Chondrocyte (in vitro differentiated cells): Measurements from ENCODE around the gene TMEM154. TPM values are rescaled to one million over a fixed set of nuclear protein-coding genes. Genes with fewer than 3 reads are reported as not detected.
"Not testable (repeated sequence)": the region's sequence is repeated elsewhere in the genome, so short reads cannot be mapped to it uniquely, and the experiment has no call there.

Source experiments
- DNase-seq: peaks from one replicate; pipeline ENCODE4 v3.0.0; 2021; ENCODE audit warnings: mixed read lengths, low spot score
- H3K27ac Mint-ChIP-seq: one replicate; pipeline ENCODE4 v1.8.0; 2021; ENCODE audit warnings: mild to moderate bottlenecking, moderate library complexity, mixed read lengths; ENCODE audit not compliant: unreplicated experiment
- H3K27me3 Mint-ChIP-seq: 2 replicates; pipeline ENCODE4 v1.8.0; 2021; ENCODE audit warnings: low read depth, mixed read lengths
- H3K36me3 Mint-ChIP-seq: 2 replicates; pipeline ENCODE4 v1.8.0; 2021; ENCODE audit warnings: low read depth, mixed read lengths
- H3K4me1 Mint-ChIP-seq: 2 replicates; pipeline ENCODE4 v1.8.0; 2021; ENCODE audit warnings: low read depth, mild to moderate bottlenecking, mixed read lengths
- H3K4me3 Mint-ChIP-seq: one replicate; pipeline ENCODE4 v1.8.0; 2021; ENCODE audit warnings: mild to moderate bottlenecking, moderate library complexity, mixed read lengths; ENCODE audit not compliant: unreplicated experiment
- H3K9me3 Mint-ChIP-seq: 2 replicates; pipeline ENCODE4 v1.8.0; 2021; ENCODE audit warnings: low read depth, mixed read lengths
- total RNA-seq: library from RNA; stranded (reverse); gene quantifications from 3 replicates; pipeline ENCODE4 v1.2.1, GENCODE V29; 2021
- TF ChIP-seq, protein P1 (sequence below): fragments of 200-600 bp; sonication (generic); IDR thresholded peaks from 2 replicates; pipeline ENCODE4 v1.5.0; 2021; ENCODE audit warnings: antibody characterized with exemption, mild to moderate bottlenecking, moderate library complexity

TMEM154 gene
- total RNA-seq, 1 donor from 2014 or later: 2.2 TPM

DNA sequence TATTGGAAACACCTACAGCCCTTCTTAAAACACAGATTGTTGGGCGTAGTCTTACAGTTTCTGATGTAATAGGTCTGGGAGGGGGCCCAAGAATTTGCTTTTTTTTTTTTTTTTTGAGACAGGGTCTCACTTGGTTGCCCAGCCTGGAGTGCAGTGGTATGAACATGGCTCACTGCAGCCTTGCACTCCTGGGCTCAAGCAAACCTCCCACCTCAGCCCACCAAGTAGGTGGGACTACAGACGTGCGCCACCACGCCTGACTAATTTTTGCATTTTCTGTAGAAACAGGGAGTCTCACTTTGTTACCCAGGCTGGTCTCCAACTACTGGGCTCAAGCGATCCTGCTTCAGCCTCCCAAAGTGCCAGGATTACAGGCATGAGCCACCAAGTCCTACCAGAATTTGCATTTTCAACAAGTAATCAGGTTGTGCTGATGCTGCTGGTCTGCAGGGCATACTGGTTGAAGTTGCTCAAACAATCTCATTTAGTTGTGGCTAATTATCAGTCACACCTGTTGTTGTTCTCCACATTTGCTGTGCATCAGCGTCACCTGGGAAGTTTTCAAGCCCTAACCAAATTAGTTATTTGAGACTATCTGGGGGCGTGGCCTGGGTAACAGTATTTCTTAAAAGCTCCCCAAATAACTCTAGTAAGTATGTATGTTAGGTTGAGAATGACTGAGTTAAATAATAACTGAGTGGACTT is 14.0 kb downstream of the TMEM154 start:
- H3K36me3 Mint-ChIP-seq: no peaks in the 10 kb centered on the region
- TF ChIP-seq, protein P1, sequence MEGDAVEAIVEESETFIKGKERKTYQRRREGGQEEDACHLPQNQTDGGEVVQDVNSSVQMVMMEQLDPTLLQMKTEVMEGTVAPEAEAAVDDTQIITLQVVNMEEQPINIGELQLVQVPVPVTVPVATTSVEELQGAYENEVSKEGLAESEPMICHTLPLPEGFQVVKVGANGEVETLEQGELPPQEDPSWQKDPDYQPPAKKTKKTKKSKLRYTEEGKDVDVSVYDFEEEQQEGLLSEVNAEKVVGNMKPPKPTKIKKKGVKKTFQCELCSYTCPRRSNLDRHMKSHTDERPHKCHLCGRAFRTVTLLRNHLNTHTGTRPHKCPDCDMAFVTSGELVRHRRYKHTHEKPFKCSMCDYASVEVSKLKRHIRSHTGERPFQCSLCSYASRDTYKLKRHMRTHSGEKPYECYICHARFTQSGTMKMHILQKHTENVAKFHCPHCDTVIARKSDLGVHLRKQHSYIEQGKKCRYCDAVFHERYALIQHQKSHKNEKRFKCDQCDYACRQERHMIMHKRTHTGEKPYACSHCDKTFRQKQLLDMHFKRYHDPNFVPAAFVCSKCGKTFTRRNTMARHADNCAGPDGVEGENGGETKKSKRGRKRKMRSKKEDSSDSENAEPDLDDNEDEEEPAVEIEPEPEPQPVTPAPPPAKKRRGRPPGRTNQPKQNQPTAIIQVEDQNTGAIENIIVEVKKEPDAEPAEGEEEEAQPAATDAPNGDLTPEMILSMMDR: no peak
- H3K27me3 Mint-ChIP-seq: no peaks in the 10 kb centered on the region
- H3K4me1 Mint-ChIP-seq: no peaks in the 10 kb centered on the region
- no peak for DNase-seq
- no peak overlapping the region for H3K4me3 Mint-ChIP-seq
- no peak overlapping the region for H3K27ac Mint-ChIP-seq
- H3K9me3 Mint-ChIP-seq: no peaks in the 10 kb centered on the region

DNA sequence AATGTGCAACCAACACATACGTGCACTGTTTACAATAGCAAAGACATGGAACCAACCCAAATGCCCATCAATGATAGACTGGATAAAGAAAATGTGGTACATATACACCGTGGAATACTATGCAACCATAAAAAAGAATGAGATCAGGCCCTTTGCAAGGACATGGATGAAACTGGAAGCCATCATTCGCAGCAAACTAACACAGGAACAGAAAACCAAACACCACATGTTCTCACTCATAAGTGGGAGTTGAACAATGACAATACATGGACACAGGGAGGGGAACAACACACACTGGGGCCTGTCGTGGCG is 15.8 kb downstream of the TMEM154 start:
- not testable (repeated sequence) for H3K9me3 Mint-ChIP-seq, H3K27me3 Mint-ChIP-seq, H3K4me3 Mint-ChIP-seq, H3K36me3 Mint-ChIP-seq, H3K27ac Mint-ChIP-seq, DNase-seq, H3K4me1 Mint-ChIP-seq

DNA sequence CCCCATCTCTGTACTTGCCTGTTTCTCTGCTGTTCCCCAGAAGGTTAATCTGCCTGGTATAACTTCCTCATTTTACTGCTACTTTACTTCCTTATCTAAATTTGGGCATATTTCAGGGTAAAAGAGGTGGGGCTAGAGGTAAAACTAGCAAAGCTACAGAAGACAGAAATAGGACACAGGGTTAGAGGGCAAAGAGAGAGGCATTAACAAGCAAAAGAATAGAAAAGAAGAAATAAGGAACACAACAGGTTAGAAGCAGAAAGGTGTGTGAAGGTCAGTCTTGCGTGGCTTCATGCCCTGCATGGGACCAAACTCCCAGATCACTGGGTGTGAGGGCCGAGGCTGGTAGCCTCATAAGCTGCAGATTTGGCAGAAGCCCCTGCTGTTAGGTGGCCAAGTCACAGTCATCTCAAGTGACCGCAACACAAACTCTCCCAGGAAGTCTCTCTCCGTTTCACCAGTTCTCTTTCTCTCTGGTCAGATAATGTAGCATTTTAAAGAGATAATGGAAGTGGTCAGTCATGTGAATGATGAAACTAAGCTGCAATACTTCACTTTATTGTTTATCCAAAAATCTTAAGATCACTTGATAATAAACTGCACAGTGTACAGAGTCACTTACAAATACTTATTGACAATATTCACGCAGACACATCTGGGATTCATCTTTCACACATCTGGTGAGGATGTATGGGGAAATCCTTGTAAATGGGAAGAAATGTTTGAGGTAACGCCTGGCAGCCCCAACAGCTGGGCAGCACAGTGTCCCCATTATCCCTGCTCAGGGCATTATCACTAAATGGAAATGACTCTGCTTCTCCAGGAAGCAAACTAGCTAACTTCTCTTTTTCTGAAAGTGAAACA is 16.4 kb downstream of the TMEM154 start:
- Mint-ChIP-seq H3K4me1 (no peaks in the 10 kb centered on the region), H3K36me3 (no peaks in the 10 kb centered on the region), H3K27ac (no peak overlapping the region), H3K9me3 (peaks cover 6% of the 10 kb centered on the region), H3K27me3 (no peaks in the 10 kb centered on the region), H3K4me3 (no peak overlapping the region)
- TF ChIP-seq, protein P1: no peak
- DNase-seq: no peak

DNA sequence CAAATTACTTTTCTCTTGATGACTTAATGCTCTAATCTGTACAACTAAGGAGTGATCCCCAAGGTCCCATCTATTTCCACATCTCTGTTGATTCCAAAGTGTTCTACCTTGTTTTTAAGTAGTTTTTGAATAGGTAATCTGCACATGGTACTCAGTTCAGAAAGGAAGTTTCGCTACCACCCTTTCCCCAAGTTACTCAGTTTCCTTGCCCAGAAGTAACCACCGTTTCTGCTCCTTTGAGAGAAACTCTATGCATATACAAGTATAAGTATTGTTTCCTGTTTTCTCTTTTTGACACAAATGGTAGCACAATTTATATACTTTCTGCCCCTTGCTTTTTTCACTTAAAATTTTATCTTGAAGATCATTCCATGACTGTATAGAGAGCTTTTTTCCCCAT is 18.1 kb downstream of the TMEM154 start:
- H3K27ac Mint-ChIP-seq: no peak overlapping the region
- H3K27me3 Mint-ChIP-seq: no peaks in the 10 kb centered on the region
- DNase-seq: no peak
- H3K4me1 Mint-ChIP-seq: no peaks in the 10 kb centered on the region
- peaks cover 21% of the 10 kb centered on the region for H3K9me3 Mint-ChIP-seq
- peaks cover 11% of the 10 kb centered on the region for H3K36me3 Mint-ChIP-seq
- no peak overlapping the region for H3K4me3 Mint-ChIP-seq
- TF ChIP-seq, protein P1: no peak

DNA sequence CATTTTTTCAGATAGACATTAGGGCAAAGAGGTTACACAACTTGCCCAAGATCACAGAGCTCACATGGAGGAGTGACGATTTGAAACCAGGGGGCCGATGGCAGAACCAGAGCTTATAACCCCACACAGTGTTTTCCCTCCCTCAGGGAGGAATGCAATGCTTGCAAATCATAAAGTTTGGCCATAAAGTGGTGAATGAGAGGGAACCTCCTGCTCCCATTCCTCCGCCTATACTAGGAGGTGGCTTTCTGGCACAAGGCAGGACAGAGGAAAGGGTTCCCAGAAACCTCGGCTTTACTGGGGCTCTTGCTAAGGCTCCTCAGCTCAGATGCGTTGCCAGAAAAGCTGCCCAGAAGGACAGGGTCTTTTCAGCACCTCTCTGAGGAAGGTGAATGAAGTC is 19.3 kb downstream of the TMEM154 start:
- no peak for DNase-seq
- Mint-ChIP-seq H3K9me3 (peaks cover 22% of the 10 kb centered on the region), H3K4me3 (no peak overlapping the region), H3K4me1 (no peaks in the 10 kb centered on the region), H3K27ac (no peak overlapping the region), H3K36me3 (peaks cover 11% of the 10 kb centered on the region), H3K27me3 (no peaks in the 10 kb centered on the region)
- TF ChIP-seq, protein P1: no peak
